Adrenal gland (tissue), 5 donors: ENCODE data around the gene CRYBG2.

ENCODE experiments used
- POLR2A ChIP-seq, 2 donors: fragments of 450-650 bp; IDR thresholded peaks; one replicate each; pipeline ENCODE4 v1.6.1; 2017; ENCODE audit warnings: antibody characterized with exemption in 2 of 2, mild to moderate bottlenecking in 2 of 2, moderate library complexity in 1 of 2
- TF ChIP-seq, protein P1 (sequence below), 6 experiments: fragments of 450-650 bp in 4 of 6; fragments of 200-600 bp in 2 of 6; sonication (generic) in 1 of 6; IDR thresholded peaks; 1 replicate in 5 of 6; 2 replicates in 1 of 6; pipeline versions ENCODE4 v1.5.1 to v1.8.0; 2016 to 2021; ENCODE audit warnings: antibody characterized with exemption in 6 of 6, mild to moderate bottlenecking in 2 of 6, moderate library complexity in 1 of 6
- donor health status: DM: no; HTN: no; CAD: no.

DNA sequence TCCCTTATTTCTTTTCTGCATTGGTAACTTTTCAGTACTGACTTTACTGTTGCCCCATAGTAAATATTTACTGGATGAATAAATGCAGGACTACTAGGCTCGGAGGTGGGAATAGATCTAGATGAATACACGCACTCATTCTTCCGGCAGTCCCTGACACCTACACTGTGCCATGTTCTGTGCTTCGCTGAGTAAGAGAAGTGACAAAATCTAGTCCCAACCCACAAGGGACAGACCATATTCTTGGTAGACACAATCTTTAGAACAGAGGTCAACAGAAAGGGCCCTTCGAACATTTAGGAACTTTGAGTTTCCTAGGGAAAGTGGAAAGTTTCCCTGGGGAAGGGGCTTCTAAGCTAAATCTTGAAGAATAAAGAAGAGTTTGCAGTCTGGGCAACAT, 39.4 kb downstream of the CRYBG2 start:
- TF ChIP-seq, protein P1, sequence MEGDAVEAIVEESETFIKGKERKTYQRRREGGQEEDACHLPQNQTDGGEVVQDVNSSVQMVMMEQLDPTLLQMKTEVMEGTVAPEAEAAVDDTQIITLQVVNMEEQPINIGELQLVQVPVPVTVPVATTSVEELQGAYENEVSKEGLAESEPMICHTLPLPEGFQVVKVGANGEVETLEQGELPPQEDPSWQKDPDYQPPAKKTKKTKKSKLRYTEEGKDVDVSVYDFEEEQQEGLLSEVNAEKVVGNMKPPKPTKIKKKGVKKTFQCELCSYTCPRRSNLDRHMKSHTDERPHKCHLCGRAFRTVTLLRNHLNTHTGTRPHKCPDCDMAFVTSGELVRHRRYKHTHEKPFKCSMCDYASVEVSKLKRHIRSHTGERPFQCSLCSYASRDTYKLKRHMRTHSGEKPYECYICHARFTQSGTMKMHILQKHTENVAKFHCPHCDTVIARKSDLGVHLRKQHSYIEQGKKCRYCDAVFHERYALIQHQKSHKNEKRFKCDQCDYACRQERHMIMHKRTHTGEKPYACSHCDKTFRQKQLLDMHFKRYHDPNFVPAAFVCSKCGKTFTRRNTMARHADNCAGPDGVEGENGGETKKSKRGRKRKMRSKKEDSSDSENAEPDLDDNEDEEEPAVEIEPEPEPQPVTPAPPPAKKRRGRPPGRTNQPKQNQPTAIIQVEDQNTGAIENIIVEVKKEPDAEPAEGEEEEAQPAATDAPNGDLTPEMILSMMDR (IDR thresholded peaks at IDR 0.05): no peak
- TF ChIP-seq POLR2A (IDR thresholded peaks at IDR 0.05): no peak
